Measurements from ENCODE around the gene MOCS1. TPM values are rescaled to one million over a fixed set of nuclear protein-coding genes. Genes with fewer than 3 reads are reported as not detected.

Gene MOCS1
- total RNA-seq, 1 donor from 2014 or later: 10.4 TPM

GRCh38 chr6:39876111-39876510 is 58.2 kb downstream of the MOCS1 start:
- DNase-seq (ENCODE audit: low spot score): no peak

- DNase-seq (ENCODE audit: low spot score): no peak
Observed at GRCh38 chr6:39873439-39873838, 60.8 kb downstream of the MOCS1 start.

GRCh38 chr6:39870950-39871349 is 63.3 kb downstream of the MOCS1 start:
- DNase-seq (ENCODE audit: low spot score): no peak

GRCh38 chr6:39867592-39867991 is 66.7 kb downstream of the MOCS1 start:
- DNase-seq (ENCODE audit: low spot score): no peak

GRCh38 chr6:39865011-39865888 is 69.0 kb downstream of the MOCS1 start:
- DNase-seq (ENCODE audit: low spot score): no peak

GRCh38 chr6:39861663-39862062 is 72.6 kb downstream of the MOCS1 start:
- no peak for DNase-seq (ENCODE audit: low spot score)

GRCh38 chr6:39859025-39859424 is 75.2 kb downstream of the MOCS1 start:
- no peak for DNase-seq (ENCODE audit: low spot score)

- DNase-seq (ENCODE audit: low spot score): peak; percentile 23
Observed at GRCh38 chr6:39855356-39855995, 78.8 kb downstream of the MOCS1 start.

Other genes starting within 250 kb of the MOCS1 start
- gene KIF6, start 209.1 kb downstream of the MOCS1 start, total RNA-seq (ENCODE audit: insufficient read depth, low replicate concordance): 1.2 TPM
- 51.3 TPM for gene DAAM2, start 142.1 kb downstream of the MOCS1 start, total RNA-seq (ENCODE audit: insufficient read depth, low replicate concordance)

All from umbilical cord (tissue), 2 donors.